ENCODE data around the gene NTSR2. TPM values are rescaled to one million over a fixed set of nuclear protein-coding genes. Genes with fewer than 3 reads are reported as not detected.

NTSR2 gene
- total RNA-seq, 1 experiment from 2014 or later: not detected

DNA sequence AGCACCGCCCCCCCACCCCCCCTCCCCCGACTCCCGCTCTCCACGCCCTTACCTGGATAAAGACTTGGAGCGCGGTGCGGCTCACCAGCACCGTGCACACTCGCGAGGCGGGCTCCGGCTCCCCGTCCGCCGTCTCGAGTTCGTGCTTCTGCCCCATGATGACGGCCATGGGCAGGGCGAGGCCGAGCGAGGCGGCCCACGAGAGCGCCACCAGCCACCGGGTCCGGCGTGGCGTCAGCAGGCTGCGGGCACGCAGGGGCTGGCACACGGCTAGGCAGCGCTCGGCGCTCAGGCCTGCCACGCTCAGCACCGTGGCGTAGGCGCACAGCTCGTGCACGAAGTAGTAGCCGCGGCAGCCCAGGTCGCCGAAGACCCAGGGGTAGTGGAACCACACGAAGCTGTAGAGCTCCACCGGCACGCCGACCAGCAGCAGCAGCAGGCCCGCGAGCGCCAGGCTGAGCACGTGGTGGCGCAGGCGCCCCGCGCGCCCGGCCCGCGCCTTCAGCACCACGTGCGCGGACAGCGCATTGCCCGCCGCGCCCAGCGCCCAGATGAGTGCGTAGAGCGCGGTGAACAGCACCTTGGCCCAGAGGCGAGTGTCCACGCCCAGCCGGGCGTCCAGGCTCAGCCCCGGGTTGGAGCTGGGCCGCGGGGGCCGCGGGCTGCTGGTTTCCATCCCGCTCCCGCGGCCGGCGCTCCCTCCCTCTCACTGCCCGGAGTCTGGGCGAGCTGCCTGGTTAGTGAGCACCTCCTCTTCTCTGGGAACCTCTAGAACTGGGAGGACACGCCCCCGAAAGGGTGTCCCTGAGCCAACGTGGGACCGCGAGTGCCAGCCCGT is at the start of gene NTSR2 (continued):
- no peak for TF ChIP-seq MXD4 (CRISPR knock-in tag; IDR thresholded peaks at IDR 0.05; ENCODE audit: borderline replicate concordance)
- TF ChIP-seq NR3C1 (CRISPR knock-in tag; conservative IDR thresholded peaks at IDR 0.05; ENCODE audit: low read depth): peak; percentile 99
- TF ChIP-seq ERG (CRISPR knock-in tag; IDR thresholded peaks at IDR 0.05): peak; percentile 75; the same call in 1 of the 2 replicates
- no peak for TF ChIP-seq NFATC4 (CRISPR knock-in tag; IDR thresholded peaks at IDR 0.05)
- TF ChIP-seq AR (CRISPR knock-in tag; IDR thresholded peaks at IDR 0.05): no peak
- TF ChIP-seq, protein P1, sequence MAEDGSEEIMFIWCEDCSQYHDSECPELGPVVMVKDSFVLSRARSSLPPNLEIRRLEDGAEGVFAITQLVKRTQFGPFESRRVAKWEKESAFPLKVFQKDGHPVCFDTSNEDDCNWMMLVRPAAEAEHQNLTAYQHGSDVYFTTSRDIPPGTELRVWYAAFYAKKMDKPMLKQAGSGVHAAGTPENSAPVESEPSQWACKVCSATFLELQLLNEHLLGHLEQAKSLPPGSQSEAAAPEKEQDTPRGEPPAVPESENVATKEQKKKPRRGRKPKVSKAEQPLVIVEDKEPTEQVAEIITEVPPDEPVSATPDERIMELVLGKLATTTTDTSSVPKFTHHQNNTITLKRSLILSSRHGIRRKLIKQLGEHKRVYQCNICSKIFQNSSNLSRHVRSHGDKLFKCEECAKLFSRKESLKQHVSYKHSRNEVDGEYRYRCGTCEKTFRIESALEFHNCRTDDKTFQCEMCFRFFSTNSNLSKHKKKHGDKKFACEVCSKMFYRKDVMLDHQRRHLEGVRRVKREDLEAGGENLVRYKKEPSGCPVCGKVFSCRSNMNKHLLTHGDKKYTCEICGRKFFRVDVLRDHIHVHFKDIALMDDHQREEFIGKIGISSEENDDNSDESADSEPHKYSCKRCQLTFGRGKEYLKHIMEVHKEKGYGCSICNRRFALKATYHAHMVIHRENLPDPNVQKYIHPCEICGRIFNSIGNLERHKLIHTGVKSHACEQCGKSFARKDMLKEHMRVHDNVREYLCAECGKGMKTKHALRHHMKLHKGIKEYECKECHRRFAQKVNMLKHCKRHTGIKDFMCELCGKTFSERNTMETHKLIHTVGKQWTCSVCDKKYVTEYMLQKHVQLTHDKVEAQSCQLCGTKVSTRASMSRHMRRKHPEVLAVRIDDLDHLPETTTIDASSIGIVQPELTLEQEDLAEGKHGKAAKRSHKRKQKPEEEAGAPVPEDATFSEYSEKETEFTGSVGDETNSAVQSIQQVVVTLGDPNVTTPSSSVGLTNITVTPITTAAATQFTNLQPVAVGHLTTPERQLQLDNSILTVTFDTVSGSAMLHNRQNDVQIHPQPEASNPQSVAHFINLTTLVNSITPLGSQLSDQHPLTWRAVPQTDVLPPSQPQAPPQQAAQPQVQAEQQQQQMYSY (CRISPR knock-in tag; IDR thresholded peaks at IDR 0.05): peak; percentile 82
- TF ChIP-seq TCF7 (CRISPR knock-in tag; IDR thresholded peaks at IDR 0.05; ENCODE audit: low read depth): peak; percentile 99
- no peak for TF ChIP-seq EMX1 (CRISPR knock-in tag; IDR thresholded peaks at IDR 0.05)
- TF ChIP-seq ETV6 (CRISPR knock-in tag; IDR thresholded peaks at IDR 0.05): peak; percentile 100
- peak; percentile 99 for TF ChIP-seq ZNF219 (CRISPR knock-in tag; IDR thresholded peaks at IDR 0.05; ENCODE audit: borderline replicate concordance)
- no peak for TF ChIP-seq GTF2I (CRISPR knock-in tag; conservative IDR thresholded peaks at IDR 0.05)
- TF ChIP-seq, protein P2, sequence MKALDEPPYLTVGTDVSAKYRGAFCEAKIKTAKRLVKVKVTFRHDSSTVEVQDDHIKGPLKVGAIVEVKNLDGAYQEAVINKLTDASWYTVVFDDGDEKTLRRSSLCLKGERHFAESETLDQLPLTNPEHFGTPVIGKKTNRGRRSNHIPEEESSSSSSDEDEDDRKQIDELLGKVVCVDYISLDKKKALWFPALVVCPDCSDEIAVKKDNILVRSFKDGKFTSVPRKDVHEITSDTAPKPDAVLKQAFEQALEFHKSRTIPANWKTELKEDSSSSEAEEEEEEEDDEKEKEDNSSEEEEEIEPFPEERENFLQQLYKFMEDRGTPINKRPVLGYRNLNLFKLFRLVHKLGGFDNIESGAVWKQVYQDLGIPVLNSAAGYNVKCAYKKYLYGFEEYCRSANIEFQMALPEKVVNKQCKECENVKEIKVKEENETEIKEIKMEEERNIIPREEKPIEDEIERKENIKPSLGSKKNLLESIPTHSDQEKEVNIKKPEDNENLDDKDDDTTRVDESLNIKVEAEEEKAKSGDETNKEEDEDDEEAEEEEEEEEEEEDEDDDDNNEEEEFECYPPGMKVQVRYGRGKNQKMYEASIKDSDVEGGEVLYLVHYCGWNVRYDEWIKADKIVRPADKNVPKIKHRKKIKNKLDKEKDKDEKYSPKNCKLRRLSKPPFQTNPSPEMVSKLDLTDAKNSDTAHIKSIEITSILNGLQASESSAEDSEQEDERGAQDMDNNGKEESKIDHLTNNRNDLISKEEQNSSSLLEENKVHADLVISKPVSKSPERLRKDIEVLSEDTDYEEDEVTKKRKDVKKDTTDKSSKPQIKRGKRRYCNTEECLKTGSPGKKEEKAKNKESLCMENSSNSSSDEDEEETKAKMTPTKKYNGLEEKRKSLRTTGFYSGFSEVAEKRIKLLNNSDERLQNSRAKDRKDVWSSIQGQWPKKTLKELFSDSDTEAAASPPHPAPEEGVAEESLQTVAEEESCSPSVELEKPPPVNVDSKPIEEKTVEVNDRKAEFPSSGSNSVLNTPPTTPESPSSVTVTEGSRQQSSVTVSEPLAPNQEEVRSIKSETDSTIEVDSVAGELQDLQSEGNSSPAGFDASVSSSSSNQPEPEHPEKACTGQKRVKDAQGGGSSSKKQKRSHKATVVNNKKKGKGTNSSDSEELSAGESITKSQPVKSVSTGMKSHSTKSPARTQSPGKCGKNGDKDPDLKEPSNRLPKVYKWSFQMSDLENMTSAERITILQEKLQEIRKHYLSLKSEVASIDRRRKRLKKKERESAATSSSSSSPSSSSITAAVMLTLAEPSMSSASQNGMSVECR (CRISPR knock-in tag; IDR thresholded peaks at IDR 0.05; ENCODE audit: borderline replicate concordance): peak; percentile 100

Data from WTC11 (cell line).